NCI-H1436 (cell line): ENCODE results near the gene TRMT112.
A peak's percentile ranks its signal among the peaks of the same experiment; 100 is the strongest.

Experiments used
- DNase-seq: peaks from one replicate; lab custom pipeline; 2025; lab: John Stamatoyannopoulos, UW

TRMT112 gene

DNA sequence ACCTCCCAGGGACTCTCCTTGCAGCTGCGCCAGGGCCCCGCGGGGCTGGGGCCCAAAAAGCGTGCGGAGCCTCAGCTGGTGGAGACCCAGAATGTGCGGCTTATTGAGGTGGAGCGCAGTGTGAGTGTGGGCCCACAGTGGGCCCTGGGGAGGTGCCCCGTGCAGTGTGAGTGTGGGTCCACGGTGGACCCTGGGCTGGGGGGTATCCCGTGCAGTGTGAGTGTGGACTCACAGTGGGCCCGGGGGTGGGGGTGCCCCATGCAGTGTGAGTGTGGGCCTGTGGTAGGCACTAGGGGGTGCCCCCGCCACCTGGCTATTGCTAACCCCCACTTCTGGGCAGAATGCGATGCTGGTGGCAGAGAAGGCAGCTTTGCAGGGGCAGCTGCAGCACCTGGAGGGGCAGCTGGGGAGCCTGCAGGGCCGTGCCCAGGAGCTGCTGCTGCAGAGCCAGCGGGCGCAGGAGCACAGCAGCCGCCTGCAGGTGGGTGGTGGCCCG, 33.8 kb upstream of the TRMT112 start:
- no peak for DNase-seq

GRCh38 chr11:64349404-64349803, 32.0 kb upstream of the TRMT112 start:
- DNase-seq = no peak

- no peak for DNase-seq
Observed at GRCh38 chr11:64349025-64349387, 31.6 kb upstream of the TRMT112 start.

DNA sequence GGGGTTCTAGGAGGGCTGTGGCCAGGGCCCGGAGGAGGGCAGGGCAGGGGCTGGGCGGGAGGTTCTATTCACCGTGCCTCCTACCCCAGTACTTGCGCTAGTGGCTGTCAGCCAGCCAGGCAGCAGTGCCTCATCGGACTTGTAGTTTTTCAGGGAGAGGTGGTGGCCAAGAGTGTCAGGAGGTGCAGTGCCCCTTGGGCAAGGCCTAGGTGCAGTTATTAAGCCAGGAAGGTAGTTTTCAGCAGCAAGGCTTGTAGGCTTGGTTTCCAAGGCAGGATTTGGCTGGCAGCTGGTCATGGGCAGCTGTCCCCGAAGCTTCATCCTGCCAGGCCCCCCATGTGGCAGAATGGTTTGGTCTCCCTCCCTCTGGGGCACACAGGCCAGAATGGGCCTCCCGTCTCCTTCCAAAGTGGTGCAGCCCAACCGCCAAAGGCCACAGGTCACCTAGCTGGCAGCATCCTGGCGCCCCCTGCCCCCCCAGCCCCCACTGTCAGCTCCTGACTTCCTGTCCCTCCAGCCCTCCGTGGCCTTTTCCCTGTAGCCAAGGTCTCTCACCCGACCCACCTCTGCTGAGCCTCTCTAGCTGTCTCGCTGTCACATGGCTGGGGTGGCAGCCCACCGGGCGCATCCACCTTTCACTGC, 31.1 kb upstream of the TRMT112 start:
- no peak for DNase-seq

GRCh38 chr11:64347193-64347867, 30.0 kb upstream of the TRMT112 start:
- no peak for DNase-seq

DNA sequence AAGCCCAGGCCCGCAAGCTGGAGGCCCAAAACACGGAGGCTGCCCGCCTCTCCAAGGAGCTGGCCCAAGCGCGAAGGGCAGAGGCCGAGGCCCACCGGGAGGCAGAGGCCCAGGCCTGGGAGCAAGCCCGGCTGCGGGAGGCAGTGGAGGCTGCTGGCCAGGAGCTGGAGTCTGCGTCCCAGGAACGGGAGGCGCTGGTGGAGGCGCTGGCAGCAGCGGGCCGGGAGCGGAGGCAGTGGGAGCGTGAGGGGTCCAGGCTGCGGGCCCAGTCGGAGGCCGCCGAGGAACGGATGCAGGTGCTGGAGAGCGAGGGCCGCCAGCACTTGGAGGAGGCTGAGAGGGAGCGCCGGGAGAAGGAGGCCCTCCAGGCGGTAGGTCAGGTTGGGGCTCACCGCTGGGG, 27.4 kb upstream of the TRMT112 start:
- DNase-seq = no peak

- no peak for DNase-seq
Observed at GRCh38 chr11:64343767-64344559, 26.6 kb upstream of the TRMT112 start.

DNA sequence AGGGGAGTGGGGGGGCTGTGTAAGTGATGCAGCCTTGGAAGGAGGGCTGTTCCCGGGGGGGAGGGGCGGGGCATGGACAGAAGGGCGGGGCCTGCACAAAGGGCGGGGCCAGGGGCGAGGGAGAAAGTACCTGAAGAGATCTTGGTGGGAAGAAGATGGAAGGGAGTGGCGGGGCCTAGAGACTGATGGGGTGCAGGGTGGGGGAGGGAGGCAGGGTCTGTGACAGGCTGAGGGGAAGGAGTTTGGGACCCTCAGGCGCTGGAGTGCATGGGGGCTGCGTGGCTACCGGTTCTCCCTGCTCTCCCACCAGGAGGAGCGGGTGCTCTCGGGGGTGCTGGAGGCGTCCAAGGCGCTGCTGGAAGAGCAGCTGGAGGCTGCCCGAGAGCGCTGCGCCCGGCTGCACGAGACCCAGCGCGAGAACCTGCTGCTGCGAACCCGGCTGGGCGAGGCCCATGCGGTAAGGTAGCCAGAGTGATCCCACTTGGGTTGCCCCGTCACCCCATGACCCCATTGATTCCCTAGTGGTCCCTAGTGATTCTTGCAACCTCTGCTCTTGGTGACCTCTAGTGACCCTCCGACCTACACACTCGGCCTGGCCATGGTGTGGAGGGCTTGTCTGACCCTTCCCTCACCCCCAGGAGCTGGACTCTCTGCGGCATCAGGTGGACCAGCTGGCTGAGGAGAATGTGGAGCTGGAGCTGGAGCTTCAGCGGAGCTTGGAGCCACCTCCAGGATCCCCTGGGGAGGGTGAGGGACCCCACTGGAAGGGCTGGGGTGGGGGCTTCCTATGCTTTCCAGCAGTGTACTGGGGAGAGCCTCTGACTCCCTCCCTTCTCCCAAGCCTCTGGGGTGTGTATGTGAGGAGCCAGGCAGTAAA, 25.7 kb upstream of the TRMT112 start:
- DNase-seq = no peak

- peak; percentile 70 for DNase-seq
Observed at GRCh38 chr11:64341851-64342791, 24.8 kb upstream of the TRMT112 start.

- DNase-seq = no peak
Observed at GRCh38 chr11:64341429-64341828, 24.1 kb upstream of the TRMT112 start.

GRCh38 chr11:64340671-64341335, 23.4 kb upstream of the TRMT112 start:
- DNase-seq = no peak

DNA sequence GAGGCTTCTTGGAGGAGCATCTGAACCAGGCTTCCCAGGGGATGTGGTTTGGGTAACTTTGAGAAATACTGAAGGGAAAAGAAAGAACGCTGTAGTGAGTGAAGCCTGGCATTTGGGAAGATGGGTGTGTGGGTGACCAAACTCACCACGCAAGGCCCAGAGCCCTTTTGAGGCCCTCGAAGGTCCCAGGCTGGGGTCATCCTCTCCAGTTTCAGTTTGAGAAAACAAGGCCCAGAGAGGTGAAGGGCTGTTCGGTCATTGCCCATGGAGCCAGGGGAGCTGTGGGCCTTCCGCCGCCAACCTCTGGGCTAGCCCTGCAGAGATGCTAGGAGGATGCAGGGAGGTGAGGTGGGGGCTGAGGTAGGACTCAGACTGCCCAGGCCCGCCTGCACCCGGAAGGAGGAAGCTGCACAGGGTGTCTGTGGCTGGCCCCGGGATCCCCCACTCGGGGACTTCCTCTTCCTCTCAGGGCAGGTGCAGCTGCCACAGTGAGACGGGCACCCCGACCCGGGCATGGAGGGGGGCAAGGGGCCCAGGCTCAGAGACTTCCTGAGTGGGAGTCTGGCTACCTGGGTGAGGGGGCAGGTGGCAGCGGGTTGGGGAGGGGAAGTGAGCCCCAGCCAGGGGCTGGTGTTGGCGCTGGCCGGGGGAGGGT, 22.5 kb upstream of the TRMT112 start, which contains the start of gene CCDC88B:
TSS of gene CCDC88B (plus strand) at position 451 of the 655 bp plus-strand sequence. CDS start at position 514, 63 bp downstream.
- DNase-seq = no peak

- DNase-seq = no peak
Observed at GRCh38 chr11:64339286-64339685, 21.9 kb upstream of the TRMT112 start.

- DNase-seq = no peak
Observed at GRCh38 chr11:64338716-64339115, 21.4 kb upstream of the TRMT112 start.

DNA sequence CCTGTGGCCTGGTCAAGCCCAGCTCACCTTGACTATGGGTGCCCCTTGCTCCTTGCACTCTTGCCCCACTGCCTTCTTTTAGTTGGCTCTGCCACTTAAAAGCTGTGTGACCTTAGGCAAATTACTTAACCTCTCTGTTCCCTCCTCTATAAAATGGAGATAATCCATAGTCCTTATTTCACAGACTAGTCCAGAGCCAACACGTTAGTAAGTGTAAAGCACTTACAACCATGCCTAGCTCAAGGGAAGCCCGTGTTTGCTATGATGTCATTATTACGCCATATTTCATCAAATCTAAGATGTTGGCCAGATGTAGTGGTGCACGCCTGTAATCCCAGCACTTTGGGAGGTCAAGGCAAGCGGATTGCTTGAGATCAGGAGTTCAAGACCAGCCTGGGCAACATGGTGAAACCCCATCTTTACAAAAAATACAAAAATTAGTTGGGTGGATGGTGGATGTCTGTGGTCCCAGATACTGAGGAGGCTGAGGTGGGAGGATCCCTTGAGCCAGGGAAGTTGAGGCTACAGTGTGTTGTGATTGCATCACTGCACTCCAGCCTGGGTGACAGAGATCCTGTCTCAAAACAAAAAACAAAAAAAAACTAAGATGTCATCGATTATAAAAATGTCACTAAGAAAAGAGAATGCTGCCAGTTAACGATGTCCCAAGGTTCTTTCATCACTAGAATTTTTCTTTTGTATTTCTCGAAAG, 20.3 kb upstream of the TRMT112 start:
- no peak for DNase-seq

DNA sequence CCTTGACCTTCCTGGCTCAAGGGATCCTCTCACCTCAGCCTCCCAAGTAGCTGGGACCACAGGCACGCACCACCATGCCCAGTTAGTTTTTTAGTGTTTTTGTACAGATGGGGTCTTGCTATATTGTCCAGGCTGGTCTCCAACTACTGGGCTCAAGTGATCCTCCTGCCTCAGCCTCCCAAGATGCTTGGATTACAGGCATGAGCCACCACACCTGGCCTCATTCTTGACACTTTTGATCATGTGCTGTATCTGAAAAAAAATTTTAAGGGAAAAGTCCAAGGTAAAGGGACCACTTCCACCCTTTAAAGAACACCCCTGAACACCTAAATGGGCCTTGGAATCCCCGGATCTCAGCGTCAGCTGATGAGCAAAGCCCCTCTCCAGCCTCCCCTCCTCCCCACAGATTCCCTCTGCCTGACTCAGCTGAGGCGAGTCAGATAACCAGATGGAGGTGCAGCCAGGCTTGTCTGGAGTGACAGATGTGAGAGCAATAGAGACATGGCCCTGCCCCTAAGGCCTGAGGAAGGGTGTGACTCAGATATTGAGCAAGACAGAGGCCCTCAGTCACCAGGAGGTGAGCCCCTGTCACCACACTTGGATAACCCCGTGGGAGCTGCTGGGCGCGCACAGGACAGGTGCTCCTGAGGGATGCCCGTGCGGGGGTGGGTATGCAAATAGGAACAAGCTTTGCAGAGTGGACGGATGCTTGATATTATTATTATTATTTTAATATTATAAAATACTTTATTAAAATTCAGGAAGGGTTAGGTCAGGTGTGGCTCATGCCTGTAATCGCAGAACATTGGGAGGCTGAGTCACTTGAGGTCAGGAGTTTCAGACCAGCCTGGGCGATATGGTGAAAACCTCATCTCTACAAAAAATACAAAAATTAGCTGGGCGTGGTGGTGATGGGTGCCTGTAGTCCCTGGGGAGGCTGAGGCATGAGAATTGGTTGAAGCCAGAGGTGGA, 17.7 kb upstream of the TRMT112 start:
- peak; percentile 72 for DNase-seq

GRCh38 chr11:64333556-64333955, 16.2 kb upstream of the TRMT112 start:
- DNase-seq = no peak
